ENCODE results near the gene BANP.
"Not testable (repeated sequence)": the region's sequence is repeated elsewhere in the genome, so short reads cannot be mapped to it uniquely, and the experiment has no call there.

The BANP gene

GRCh38 chr16:88044121-88044581 is 92.9 kb downstream of the BANP start:
- not testable (repeated sequence) for H4K20me1 ChIP-seq (ENCODE audit: insufficient read depth, low read length); H3K4me3 ChIP-seq (ENCODE audit: low read depth in 1 of 2, low read length in 2 of 2); H3K4me2 ChIP-seq (ENCODE audit: insufficient read depth, low read length); H3K27ac ChIP-seq (ENCODE audit: low read length); H3K79me2 ChIP-seq (ENCODE audit: insufficient read depth, low read length); DNase-seq; H3K4me1 ChIP-seq (ENCODE audit: insufficient read depth, low read length); H2AFZ ChIP-seq (ENCODE audit: low read depth, low read length); ATAC-seq (ENCODE audit: insufficient read depth, low read depth); H3K9ac ChIP-seq (ENCODE audit: low read depth, low read length); H3K9me3 ChIP-seq (ENCODE audit: insufficient read depth, low read length, severe bottlenecking); H3K27me3 ChIP-seq (ENCODE audit: insufficient read depth, low read length, poor library complexity)
- H3K36me3 ChIP-seq (ENCODE audit: insufficient read depth, low read length): peaks cover 32% of the 10 kb centered on the region

- H3K4me2 ChIP-seq (ENCODE audit: insufficient read depth, low read length); H3K4me3 ChIP-seq (ENCODE audit: low read depth in 1 of 2, low read length in 2 of 2); H2AFZ ChIP-seq (ENCODE audit: low read depth, low read length); H3K4me1 ChIP-seq (ENCODE audit: insufficient read depth, low read length); ATAC-seq (ENCODE audit: insufficient read depth, low read depth); H3K9ac ChIP-seq (ENCODE audit: low read depth, low read length); H3K9me3 ChIP-seq (ENCODE audit: insufficient read depth, low read length, severe bottlenecking); H4K20me1 ChIP-seq (ENCODE audit: insufficient read depth, low read length); H3K27me3 ChIP-seq (ENCODE audit: insufficient read depth, low read length, poor library complexity); H3K79me2 ChIP-seq (ENCODE audit: insufficient read depth, low read length); H3K27ac ChIP-seq (ENCODE audit: low read length); DNase-seq: not testable (repeated sequence)
- H3K36me3 ChIP-seq (ENCODE audit: insufficient read depth, low read length): peaks cover 44% of the 10 kb centered on the region
These were observed 94.1 kb downstream of the BANP start for GRCh38 chr16:88045361-88045760.

GRCh38 chr16:88045820-88046303 is 94.6 kb downstream of the BANP start:
- Histone ChIP-seq H3K36me3 (ENCODE audit: insufficient read depth, low read length) (peaks cover 47% of the 10 kb centered on the region), H3K9ac (ENCODE audit: low read depth, low read length) (no peak overlapping the region), H3K4me2 (ENCODE audit: insufficient read depth, low read length) (no peak overlapping the region), H3K4me1 (ENCODE audit: insufficient read depth, low read length) (no peaks in the 10 kb centered on the region), H2AFZ (ENCODE audit: low read depth, low read length) (no peak overlapping the region), H3K9me3 (ENCODE audit: insufficient read depth, low read length, severe bottlenecking) (no peaks in the 10 kb centered on the region), H3K79me2 (ENCODE audit: insufficient read depth, low read length) (no peaks in the 10 kb centered on the region), H3K27me3 (ENCODE audit: insufficient read depth, low read length, poor library complexity) (no peaks in the 10 kb centered on the region), H3K4me3 (ENCODE audit: low read depth in 1 of 2, low read length in 2 of 2) (no peak overlapping the region), H3K27ac (ENCODE audit: low read length) (no peak overlapping the region), H4K20me1 (ENCODE audit: insufficient read depth, low read length) (peaks cover 4% of the 10 kb centered on the region; the same call in 1 of the 2 replicates)
- ATAC-seq (ENCODE audit: insufficient read depth, low read depth) (no peak), DNase-seq (no peak)
- no peak for TF ChIP-seq CTCF (IDR thresholded peaks at IDR 0.05; ENCODE audit: borderline replicate concordance, extremely low read depth, low read length, poor library complexity, severe bottlenecking)
- no peak for TF ChIP-seq EZH2 (IDR thresholded peaks at IDR 0.05; ENCODE audit: borderline replicate concordance, low read depth, low read length, severe bottlenecking)

- DNase-seq: no peak
- Histone ChIP-seq H3K36me3 (ENCODE audit: insufficient read depth, low read length) (peaks cover 58% of the 10 kb centered on the region), H2AFZ (ENCODE audit: low read depth, low read length) (no peak overlapping the region), H3K27ac (ENCODE audit: low read length) (no peak overlapping the region), H3K9me3 (ENCODE audit: insufficient read depth, low read length, severe bottlenecking) (no peaks in the 10 kb centered on the region), H3K27me3 (ENCODE audit: insufficient read depth, low read length, poor library complexity) (no peaks in the 10 kb centered on the region), H3K79me2 (ENCODE audit: insufficient read depth, low read length) (no peaks in the 10 kb centered on the region), H4K20me1 (ENCODE audit: insufficient read depth, low read length) (peaks cover 4% of the 10 kb centered on the region; the same call in 1 of the 2 replicates), H3K4me3 (ENCODE audit: low read depth in 1 of 2, low read length in 2 of 2) (no peak overlapping the region), H3K9ac (ENCODE audit: low read depth, low read length) (no peak overlapping the region), H3K4me2 (ENCODE audit: insufficient read depth, low read length) (no peak overlapping the region), H3K4me1 (ENCODE audit: insufficient read depth, low read length) (no peaks in the 10 kb centered on the region)
- TF ChIP-seq CTCF (IDR thresholded peaks at IDR 0.05; ENCODE audit: borderline replicate concordance, extremely low read depth, low read length, poor library complexity, severe bottlenecking) (no peak), EZH2 (IDR thresholded peaks at IDR 0.05; ENCODE audit: borderline replicate concordance, low read depth, low read length, severe bottlenecking) (no peak)
- ATAC-seq (ENCODE audit: insufficient read depth, low read depth): no peak
These were observed 96.2 kb downstream of the BANP start for GRCh38 chr16:88047462-88047861.
